Epithelial cell of proximal tubule (primary cell): ENCODE data around the gene MFSD11. TPM values are rescaled to one million over a fixed set of nuclear protein-coding genes. Genes with fewer than 3 reads are reported as not detected.

Source experiments
- DNase-seq: peaks from one replicate; pipeline ENCODE4 v3.0.0-alpha.2; 2011; ENCODE audit warnings: low read depth
- H3K4me3 ChIP-seq: 2 replicates; pipeline ENCODE4 v1.5.1; 2011; ENCODE audit warnings: low read depth, mild to moderate bottlenecking, low read length
- total RNA-seq: library from RNA; depleted of rRNA; stranded (reverse); fragments of >200 nt; gene quantifications from 2 replicates; pipeline ENCODE4 v1.2.3, GENCODE V29; 2015
- TF ChIP-seq, protein P1 (sequence below): conservative IDR thresholded peaks from 2 replicates; pipeline ENCODE4 v1.5.1; 2012; ENCODE audit warnings: low read depth, mild to moderate bottlenecking, low read length

Gene MFSD11
- total RNA-seq, 1 donor from 2014 or later, result 13.5 TPM

DNA sequence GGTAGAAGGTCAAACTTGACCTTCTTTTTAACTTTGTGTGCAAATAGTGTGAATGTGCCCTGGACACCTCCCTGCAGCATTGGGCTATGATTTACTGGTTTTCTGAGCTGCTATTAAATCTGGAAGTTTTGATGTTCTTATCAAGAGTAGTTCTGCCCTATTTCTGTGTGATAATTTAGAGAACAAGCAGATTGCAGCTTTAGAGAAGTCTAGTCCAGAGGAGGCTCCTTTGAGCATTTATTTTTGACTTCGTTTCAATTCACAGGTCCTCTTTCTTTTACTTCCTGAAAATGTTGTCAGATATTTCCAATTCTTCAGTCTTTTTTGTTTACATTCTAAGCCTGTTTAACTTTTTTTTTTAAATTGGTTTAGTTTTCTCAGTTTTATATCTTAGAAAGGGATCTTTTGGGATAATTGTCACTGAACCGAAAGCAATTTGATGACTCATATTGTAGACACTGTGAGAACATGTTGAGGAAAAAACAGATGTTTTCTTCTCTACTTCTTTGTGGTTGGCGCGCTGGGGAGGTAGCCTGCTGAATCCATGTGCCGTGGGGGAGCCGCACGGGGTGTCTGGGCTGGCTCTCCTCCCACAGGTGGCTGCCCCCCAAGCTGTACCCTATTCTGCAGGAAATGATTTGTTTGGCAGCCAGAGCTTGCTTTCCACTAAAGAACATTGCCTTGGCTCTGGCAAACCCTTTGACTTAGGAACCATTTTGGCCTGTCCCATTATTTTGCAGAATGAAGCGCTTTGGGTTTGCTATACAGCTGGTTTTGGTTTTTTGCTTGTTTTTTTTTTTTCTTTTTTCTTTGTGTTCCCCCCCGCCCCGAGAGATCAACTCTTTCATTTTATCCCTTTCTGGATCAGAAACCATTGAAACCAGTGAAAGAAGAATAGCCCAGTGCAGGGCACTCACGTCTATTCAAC, 53.4 kb downstream of the MFSD11 start:
- TF ChIP-seq, protein P1, sequence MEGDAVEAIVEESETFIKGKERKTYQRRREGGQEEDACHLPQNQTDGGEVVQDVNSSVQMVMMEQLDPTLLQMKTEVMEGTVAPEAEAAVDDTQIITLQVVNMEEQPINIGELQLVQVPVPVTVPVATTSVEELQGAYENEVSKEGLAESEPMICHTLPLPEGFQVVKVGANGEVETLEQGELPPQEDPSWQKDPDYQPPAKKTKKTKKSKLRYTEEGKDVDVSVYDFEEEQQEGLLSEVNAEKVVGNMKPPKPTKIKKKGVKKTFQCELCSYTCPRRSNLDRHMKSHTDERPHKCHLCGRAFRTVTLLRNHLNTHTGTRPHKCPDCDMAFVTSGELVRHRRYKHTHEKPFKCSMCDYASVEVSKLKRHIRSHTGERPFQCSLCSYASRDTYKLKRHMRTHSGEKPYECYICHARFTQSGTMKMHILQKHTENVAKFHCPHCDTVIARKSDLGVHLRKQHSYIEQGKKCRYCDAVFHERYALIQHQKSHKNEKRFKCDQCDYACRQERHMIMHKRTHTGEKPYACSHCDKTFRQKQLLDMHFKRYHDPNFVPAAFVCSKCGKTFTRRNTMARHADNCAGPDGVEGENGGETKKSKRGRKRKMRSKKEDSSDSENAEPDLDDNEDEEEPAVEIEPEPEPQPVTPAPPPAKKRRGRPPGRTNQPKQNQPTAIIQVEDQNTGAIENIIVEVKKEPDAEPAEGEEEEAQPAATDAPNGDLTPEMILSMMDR, result no peak
- no peak for DNase-seq
- no peak overlapping the region for H3K4me3 ChIP-seq

DNA sequence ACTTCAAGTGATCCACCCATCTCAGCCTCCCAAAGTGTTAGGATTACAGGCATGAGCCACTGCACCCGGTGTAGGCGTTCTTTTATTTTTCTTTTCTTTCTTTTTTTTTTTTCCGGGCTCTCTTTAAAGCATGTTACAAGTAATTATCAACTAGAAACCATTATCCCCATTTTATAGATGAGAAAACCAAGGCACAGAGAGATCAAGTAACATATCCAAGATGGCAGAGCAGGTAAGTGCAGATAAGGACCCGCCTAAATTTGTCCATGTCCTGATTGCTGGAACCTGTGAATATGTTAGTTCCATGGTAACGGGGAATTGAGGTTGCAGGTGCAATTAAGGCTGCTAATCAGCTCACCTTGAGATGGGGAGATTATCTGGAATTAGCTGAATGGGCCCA, 54.4 kb downstream of the MFSD11 start:
- TF ChIP-seq, protein P1, result no peak
- H3K4me3 ChIP-seq, result no peak overlapping the region
- no peak for DNase-seq

DNA sequence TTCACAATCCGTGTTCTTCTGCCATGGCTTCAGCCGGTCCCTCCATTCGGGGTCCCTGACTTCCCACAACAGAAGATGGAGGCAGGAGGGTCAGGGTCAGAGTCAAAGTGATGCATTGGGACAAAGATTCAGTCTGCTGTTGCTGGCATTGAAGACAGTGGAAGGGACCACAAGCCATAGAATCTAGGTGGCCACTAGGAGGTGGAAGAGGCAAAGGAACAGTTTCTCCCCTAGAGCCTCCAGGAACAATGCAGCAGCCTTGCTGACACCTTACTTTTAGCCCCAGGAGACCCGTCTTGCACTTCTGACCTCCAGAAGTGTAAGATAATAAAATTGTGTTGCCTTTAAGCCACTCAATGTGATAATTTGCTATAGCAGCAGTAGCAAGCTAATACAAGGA, 55.9 kb downstream of the MFSD11 start:
- no peak overlapping the region for H3K4me3 ChIP-seq
- DNase-seq, result no peak
- TF ChIP-seq, protein P1, result peak; percentile 67

DNA sequence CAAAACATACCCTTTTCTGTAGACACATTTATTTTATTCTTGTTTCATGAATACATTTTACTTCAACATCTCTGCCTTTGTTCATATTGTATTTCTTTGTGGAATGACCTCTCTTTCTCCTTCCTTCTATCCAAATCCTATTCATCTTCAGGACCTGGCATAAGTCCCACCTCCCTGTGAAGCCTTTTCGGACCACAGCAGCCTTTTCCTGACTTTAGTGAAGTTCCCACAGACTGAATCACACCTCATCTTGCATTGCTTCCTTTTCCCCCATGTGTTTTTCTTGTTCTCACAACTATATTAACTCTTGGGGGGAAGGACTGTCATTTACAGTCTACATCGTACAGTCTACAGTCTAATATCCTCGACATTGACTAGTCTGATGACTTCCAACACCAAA, 58.2 kb downstream of the MFSD11 start:
- no peak for DNase-seq
- H3K4me3 ChIP-seq, result no peak overlapping the region
- TF ChIP-seq, protein P1, result no peak

DNA sequence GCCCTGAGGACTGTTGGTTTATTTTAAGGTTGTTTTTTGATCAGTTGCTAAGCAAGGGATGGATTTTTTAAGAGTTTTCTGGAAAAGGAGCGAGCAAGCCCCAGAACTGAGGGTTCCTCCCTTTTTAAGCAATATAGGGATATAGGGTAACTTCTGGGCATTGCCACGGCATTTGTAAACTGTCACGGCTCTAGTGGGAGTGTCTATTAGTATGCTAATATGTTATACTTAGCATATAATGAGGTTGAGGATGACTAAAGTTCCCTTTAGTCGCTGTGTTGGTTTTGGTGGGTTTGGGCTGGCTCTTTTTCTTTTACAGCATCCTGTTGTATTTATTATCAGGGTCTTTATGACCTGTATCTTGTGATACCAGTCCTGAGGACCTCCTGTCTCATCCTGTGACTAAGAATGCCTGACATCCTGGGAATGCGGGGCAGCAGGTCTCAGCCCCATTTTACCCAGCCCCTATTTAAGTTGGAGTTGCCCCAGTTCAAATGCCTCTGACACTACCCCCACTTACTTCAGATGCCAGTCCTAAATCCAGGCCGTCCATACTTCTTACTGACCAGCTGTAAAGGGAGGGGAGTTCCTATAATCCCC, 59.4 kb downstream of the MFSD11 start:
- TF ChIP-seq, protein P1, result no peak
- DNase-seq, result no peak
- H3K4me3 ChIP-seq, result no peak overlapping the region

DNA sequence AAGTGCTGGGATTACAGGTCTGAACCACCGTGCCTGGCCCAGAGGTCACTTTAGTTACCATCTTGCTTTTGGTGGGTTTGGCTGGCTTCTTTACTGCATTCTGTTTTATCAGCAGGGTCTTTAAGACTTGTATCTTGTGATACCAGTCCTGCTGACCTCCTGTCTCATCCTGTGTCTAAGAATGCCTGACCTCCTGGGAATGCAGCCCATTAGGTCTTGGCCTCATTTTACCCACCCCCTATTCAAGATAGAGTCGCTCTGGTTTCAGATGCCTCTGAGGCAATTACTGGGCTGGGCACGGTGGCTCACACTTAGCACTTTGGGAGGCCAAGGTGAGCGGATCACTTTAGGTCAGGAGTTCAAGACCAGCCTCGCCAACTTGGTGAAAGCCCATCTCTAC, 63.8 kb downstream of the MFSD11 start:
- TF ChIP-seq, protein P1, result no peak
- DNase-seq, result no peak
- no peak overlapping the region for H3K4me3 ChIP-seq
